Peyer's patch (tissue), 4 donors: ENCODE results near the gene LCTL.

ENCODE experiments used
- CTCF ChIP-seq, 6 experiments: fragments of 450-650 bp in 4 of 6; fragments of 200-600 bp in 2 of 6; sonication (generic) in 1 of 6; IDR thresholded peaks; one replicate each; pipeline ENCODE4 v1.5.1; 2017 to 2019; ENCODE audit warnings: antibody characterized with exemption in 6 of 6, mild to moderate bottlenecking in 3 of 6, moderate library complexity in 1 of 6
- POLR2A ChIP-seq, 2 donors: fragments of 450-650 bp; IDR thresholded peaks; one replicate each; pipeline ENCODE4 v1.5.1; 2017; ENCODE audit warnings: antibody characterized with exemption in 2 of 2, mild to moderate bottlenecking in 2 of 2, moderate library complexity in 2 of 2

- TF ChIP-seq CTCF (IDR thresholded peaks at IDR 0.05) = no peak
- TF ChIP-seq POLR2A (IDR thresholded peaks at IDR 0.05) = no peak
Measured at GRCh38 chr15:66588537-66588936, 22.7 kb upstream of the LCTL start.
